Osteoblast (primary cell): ENCODE data around the gene GNB4. TPM values are rescaled to one million over a fixed set of nuclear protein-coding genes. Genes with fewer than 3 reads are reported as not detected.

Experiments used
- DNase-seq: peaks from one replicate; pipeline ENCODE4 v3.0.0; 2011; ENCODE audit warnings: low spot score, mixed read lengths; ENCODE audit not compliant: insufficient read length; ENCODE audit errors: missing footprints
- H2AFZ ChIP-seq: 2 replicates; pipeline ENCODE4 v1.6.0; 2011; ENCODE audit warnings: mild to moderate bottlenecking, low read length
- H3K27ac ChIP-seq: 2 replicates; pipeline ENCODE4 v1.5.1; 2011; ENCODE audit warnings: mild to moderate bottlenecking, low read depth, low read length, moderate library complexity
- H3K27me3 ChIP-seq: 2 replicates; pipeline ENCODE4 v1.6.0; 2012; ENCODE audit warnings: mild to moderate bottlenecking, control low read depth, inconsistent platforms, low read length, moderate library complexity; ENCODE audit not compliant: insufficient read depth
- H3K36me3 ChIP-seq: 2 replicates; pipeline ENCODE4 v1.5.1; 2011; ENCODE audit warnings: mild to moderate bottlenecking, low read length, control low read depth, moderate library complexity; ENCODE audit not compliant: insufficient read depth
- H3K4me1 ChIP-seq: 2 replicates; pipeline ENCODE4 v1.5.1; 2011; ENCODE audit warnings: mild to moderate bottlenecking, low read length, control low read depth, moderate library complexity; ENCODE audit not compliant: insufficient read depth
- H3K4me2 ChIP-seq: 2 replicates; pipeline ENCODE4 v1.6.0; 2011; ENCODE audit warnings: mild to moderate bottlenecking, low read length; ENCODE audit not compliant: insufficient read depth
- H3K4me3 ChIP-seq: fragments of 200-600 bp; sonication (generic); 3 replicates; pipeline ENCODE4 v1.5.1; 2012; ENCODE audit warnings: mild to moderate bottlenecking, low read length, inconsistent platforms; ENCODE audit not compliant: insufficient read depth
- H3K79me2 ChIP-seq: 2 replicates; pipeline ENCODE4 v1.6.0; 2012; ENCODE audit warnings: mild to moderate bottlenecking, low read length, control low read depth, inconsistent platforms; ENCODE audit not compliant: insufficient read depth
- H3K9me3 ChIP-seq: 2 replicates; pipeline ENCODE4 v1.5.1; 2011; ENCODE audit warnings: low read depth, low read length, control low read depth
- H4K20me1 ChIP-seq: 2 replicates; pipeline ENCODE4 v1.6.0; 2012; ENCODE audit warnings: mild to moderate bottlenecking, low read length, control low read depth; ENCODE audit not compliant: insufficient read depth
- CTCF ChIP-seq: IDR thresholded peaks from 2 replicates; pipeline ENCODE4 v1.5.1; 2011; ENCODE audit warnings: mild to moderate bottlenecking, low read depth, low read length, moderate library complexity; ENCODE audit errors: extremely low read depth
- total RNA-seq: library from RNA; depleted of rRNA; stranded (reverse); fragments of >200 nt; gene quantifications from 2 replicates; pipeline ENCODE4 v1.2.3, GENCODE V29; 2012

Gene GNB4
- total RNA-seq, 1 donor = 92.3 TPM

- no peak for DNase-seq
- no peak overlapping the region for H3K27ac ChIP-seq
- peaks cover 23% of the 10 kb centered on the region for H3K36me3 ChIP-seq
- peaks cover 26% of the 10 kb centered on the region for H3K4me1 ChIP-seq
- H3K79me2 ChIP-seq = no peaks in the 10 kb centered on the region
- H4K20me1 ChIP-seq = no peaks in the 10 kb centered on the region
- H3K4me2 ChIP-seq = no peak overlapping the region
- no peaks in the 10 kb centered on the region for H3K9me3 ChIP-seq
- H2AFZ ChIP-seq = no peak overlapping the region
- H3K4me3 ChIP-seq = no peak overlapping the region
- no peak for TF ChIP-seq CTCF
- no peaks in the 10 kb centered on the region for H3K27me3 ChIP-seq
Observed at GRCh38 chr3:179415377-179415776, 35.9 kb downstream of the GNB4 start.

DNA sequence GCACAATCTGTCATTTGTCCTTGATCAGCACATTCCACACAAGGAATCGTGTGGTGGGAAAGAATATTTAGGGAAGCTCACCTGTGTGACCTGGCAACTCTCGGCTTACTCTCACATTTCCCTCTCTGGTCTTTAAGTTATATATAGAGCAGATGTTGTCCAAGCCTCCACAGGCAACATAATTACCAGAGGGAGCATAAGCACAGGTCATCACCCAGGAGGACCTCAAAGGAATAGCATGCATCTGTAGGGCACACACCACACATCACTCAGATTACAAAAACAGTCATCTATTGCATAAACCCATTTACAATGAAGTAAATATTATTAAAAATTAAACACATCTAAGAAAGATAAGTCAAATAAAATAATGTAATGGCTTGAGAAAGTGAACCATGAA is 36.5 kb downstream of the GNB4 start:
- Histone ChIP-seq H3K36me3 (peaks cover 23% of the 10 kb centered on the region), H3K27me3 (no peaks in the 10 kb centered on the region), H4K20me1 (no peaks in the 10 kb centered on the region), H3K4me2 (no peak overlapping the region), H3K9me3 (no peaks in the 10 kb centered on the region), H2AFZ (no peak overlapping the region), H3K4me3 (no peak overlapping the region), H3K27ac (no peak overlapping the region), H3K79me2 (no peaks in the 10 kb centered on the region), H3K4me1 (peaks cover 31% of the 10 kb centered on the region)
- no peak for TF ChIP-seq CTCF
- DNase-seq = no peak

- Histone ChIP-seq H4K20me1 (no peaks in the 10 kb centered on the region), H3K27ac (no peak overlapping the region), H3K4me2 (no peak overlapping the region), H3K27me3 (no peaks in the 10 kb centered on the region), H3K4me3 (no peak overlapping the region), H3K79me2 (no peaks in the 10 kb centered on the region), H2AFZ (no peak overlapping the region), H3K36me3 (peaks cover 12% of the 10 kb centered on the region), H3K9me3 (no peaks in the 10 kb centered on the region), H3K4me1 (peaks cover 14% of the 10 kb centered on the region)
- no peak for TF ChIP-seq CTCF
- no peak for DNase-seq
Observed at GRCh38 chr3:179410999-179411398, 40.3 kb downstream of the GNB4 start.

GRCh38 chr3:179410331-179410730 is 40.9 kb downstream of the GNB4 start:
- Histone ChIP-seq H3K4me2 (no peak overlapping the region), H3K27me3 (no peaks in the 10 kb centered on the region), H3K9me3 (no peaks in the 10 kb centered on the region), H2AFZ (no peak overlapping the region), H3K4me3 (no peak overlapping the region), H3K36me3 (peaks cover 15% of the 10 kb centered on the region), H3K4me1 (peaks cover 8% of the 10 kb centered on the region), H4K20me1 (no peaks in the 10 kb centered on the region), H3K79me2 (no peaks in the 10 kb centered on the region), H3K27ac (peak overlapping the region; percentile 24)
- peak; percentile 32 for TF ChIP-seq CTCF
- DNase-seq = peak; percentile 19
